K562 (cell line): ENCODE results near the gene NSF. TPM values are rescaled to one million over a fixed set of nuclear protein-coding genes. Genes with fewer than 3 reads are reported as not detected.

Source experiments
- ATAC-seq: fragments of 200-7000 bp; cut with Tn5 transposase; 3 replicates; pipeline ENCODE4 v1.9.1; 2020; ENCODE audit warnings: moderate library complexity
- BruUV-seq: library from RNA; stranded (reverse); fragments of 400-500 nt; replicated peaks from 2 replicates; lab custom pipeline; 2021; lab: Mats Ljungman, UMichigan
- CTCF ChIA-PET: fragments of 300-600 bp; formaldehyde crosslinking; extraction: SDS; loops from one replicate; lab custom pipeline; 2021; ENCODE audit warnings: low intra/inter-chr PET ratio; lab: Yijun Ruan, JAX
- POLR2A ChIA-PET: fragments of 300-600, 350-650 bp; sonication (Branson Sonifier 250); formaldehyde crosslinking; extraction: SDS; loops from one replicate; lab custom pipeline; 2021; ENCODE audit warnings: antibody characterized with exemption, inconsistent platforms; lab: Yijun Ruan, JAX
- DNase-seq, 4 experiments: peaks; one replicate each; pipeline versions ENCODE4 v3.0.0 to v3.0.0-alpha.2; 2011 to 2018; ENCODE audit warnings: low spot score in 3 of 4, mixed read lengths in 3 of 4; ENCODE audit errors: extremely low read depth in 1 of 4
- FAIRE-seq: peaks from 2 replicates; lab custom pipeline; 2011; peaks lifted over from hg19 to GRCh38; lab: Jason Lieb, UNC
- H2AFZ ChIP-seq: 2 replicates; pipeline ENCODE4 v1.6.0; 2011; ENCODE audit warnings: low read depth, low read length, control low read depth, inconsistent platforms
- H3K27ac ChIP-seq: fragments of 200-600 bp; 3 replicates; pipeline ENCODE4 v1.8.0; 2011; ENCODE audit warnings: low read depth, mild to moderate bottlenecking, control low read depth, inconsistent platforms, low read length, moderate library complexity, mixed read lengths; ENCODE audit errors: extremely low read depth
- H3K27me3 ChIP-seq, 2 experiments: fragments of 300-600 bp in 1 of 2; 2 replicates in 1 of 2; 3 replicates in 1 of 2; pipeline versions ENCODE4 v1.6.0 to v1.8.0; 2011; ENCODE audit warnings: inconsistent platforms in 2 of 2, low read length in 2 of 2, mild to moderate bottlenecking in 1 of 2, mixed read lengths in 1 of 2, moderate library complexity in 1 of 2; ENCODE audit not compliant: control insufficient read depth in 2 of 2, insufficient read depth in 2 of 2
- H3K36me3 ChIP-seq: fragments of 300-600 bp; 3 replicates; pipeline ENCODE4 v1.8.0; 2011; ENCODE audit warnings: mild to moderate bottlenecking, low read length, inconsistent platforms; ENCODE audit not compliant: control insufficient read depth, insufficient read depth
- H3K4me1 ChIP-seq, 2 experiments: fragments of 200-600 bp in 1 of 2; replicated peaks in 1 of 2; 2 replicates in 1 of 2; 3 replicates in 1 of 2; pipeline versions ENCODE4 v1.5.1 to v1.8.0; 2011; ENCODE audit warnings: inconsistent platforms in 2 of 2, low read length in 2 of 2, mild to moderate bottlenecking in 1 of 2, mixed read lengths in 1 of 2, moderate library complexity in 1 of 2; ENCODE audit not compliant: control insufficient read depth in 2 of 2, insufficient read depth in 2 of 2
- H3K4me2 ChIP-seq: 2 replicates; pipeline ENCODE4 v1.6.1; 2011; ENCODE audit warnings: low read length, control low read depth, inconsistent platforms, mixed read lengths; ENCODE audit not compliant: insufficient read depth
- H3K4me3 ChIP-seq: fragments of 200-600 bp; sonication (generic), shearing (Covaris generic); 2 replicates; pipeline ENCODE4 v1.5.1; 2016; ENCODE audit warnings: control low read depth, inconsistent platforms
- H3K79me2 ChIP-seq: fragments of 200-600 bp; 3 replicates; pipeline ENCODE4 v1.8.0; 2011; ENCODE audit warnings: low read length, inconsistent platforms; ENCODE audit not compliant: control insufficient read depth, insufficient read depth
- H3K9ac ChIP-seq, 2 experiments: 2 replicates each; pipeline versions ENCODE4 v1.6.0 to v1.6.1; 2011; ENCODE audit warnings: low read depth in 2 of 2, low read length in 2 of 2, control low read depth in 1 of 2, inconsistent platforms in 1 of 2, mild to moderate bottlenecking in 1 of 2, mixed read lengths in 1 of 2; ENCODE audit not compliant: insufficient read depth in 1 of 2
- H3K9me1 ChIP-seq: one replicate; pipeline ENCODE4 v1.6.0; 2011; ENCODE audit warnings: inconsistent platforms, mild to moderate bottlenecking, low read length, moderate library complexity; ENCODE audit not compliant: control insufficient read depth, insufficient read depth
- H3K9me3 ChIP-seq: replicated peaks from 2 replicates; pipeline ENCODE4 v1.5.1; 2011; ENCODE audit warnings: low read depth, low read length, inconsistent platforms; ENCODE audit not compliant: control insufficient read depth, insufficient read depth
- H4K20me1 ChIP-seq: replicated peaks from 2 replicates; pipeline ENCODE4 v1.6.1; 2011; ENCODE audit warnings: low read length, inconsistent platforms, mixed read lengths; ENCODE audit not compliant: control insufficient read depth, insufficient read depth
- FOSL1 ChIP-seq: fragments of 200-800 bp; sonication (Bioruptor generic); conservative IDR thresholded peaks from 2 replicates; pipeline ENCODE4 v1.6.1; 2016; ENCODE audit warnings: missing genetic modification characterization, missing compliant biosample characterization
- HMG20B ChIP-seq: fragments of 250-450 bp; sonication (Bioruptor Pico); IDR thresholded peaks from 2 replicates; pipeline ENCODE4 v1.5.0; 2021; ENCODE audit warnings: mild to moderate bottlenecking
- ILK ChIP-seq: fragments of 450-650 bp; IDR thresholded peaks from 2 replicates; pipeline ENCODE4 v1.6.1; 2016; ENCODE audit warnings: missing genetic modification characterization, low read depth, mild to moderate bottlenecking, missing compliant biosample characterization, moderate library complexity, borderline replicate concordance
- PCBP2 ChIP-seq: fragments of 200-400 bp; formaldehyde crosslinking; IDR thresholded peaks from 2 replicates; pipeline ENCODE4 v1.6.1; 2018; ENCODE audit warnings: low read length, low read depth, mild to moderate bottlenecking, moderate library complexity; ENCODE audit not compliant: poor library complexity, severe bottlenecking
- PHF8 ChIP-seq: fragments of 200-600 bp; sonication (generic); IDR thresholded peaks from 2 replicates; pipeline ENCODE4 v1.6.1; 2012; ENCODE audit warnings: mixed run types, mild to moderate bottlenecking, inconsistent platforms, low read length, moderate library complexity, borderline replicate concordance
- SIX5 ChIP-seq, 2 experiments: IDR thresholded peaks; 2 replicates each; pipeline ENCODE4 v1.6.1; 2011; ENCODE audit warnings: low read length in 2 of 2, borderline replicate concordance in 1 of 2, low read depth in 1 of 2, mild to moderate bottlenecking in 1 of 2, moderate library complexity in 1 of 2; ENCODE audit not compliant: insufficient read depth in 1 of 2
- TAF15 ChIP-seq: fragments of 200-400 bp; formaldehyde crosslinking; IDR thresholded peaks from 2 replicates; pipeline ENCODE4 v1.6.1; 2017; ENCODE audit warnings: mild to moderate bottlenecking, low read depth, low read length, moderate library complexity
- TEAD1 ChIP-seq, 2 experiments: fragments of 450-650 bp in 1 of 2; sonication (generic) in 1 of 2; formaldehyde crosslinking; IDR thresholded peaks; 2 replicates each; pipeline versions ENCODE4 v1.4.0 to v1.8.0; 2020 to 2022; ENCODE audit warnings: mild to moderate bottlenecking in 2 of 2, missing genetic modification reagents in 1 of 2
- ZFX ChIP-seq: sonication (generic); formaldehyde crosslinking; IDR thresholded peaks from 2 replicates; pipeline ENCODE4 v1.8.0; 2022; ENCODE audit warnings: mild to moderate bottlenecking, missing genetic modification reagents, moderate library complexity
- ZKSCAN1 ChIP-seq: fragments of 150-350 bp; IDR thresholded peaks from 2 replicates; pipeline ENCODE4 v1.6.1; 2016; ENCODE audit warnings: low read depth, low read length
- ZNF431 ChIP-seq: sonication (generic); formaldehyde crosslinking; IDR thresholded peaks from 2 replicates; pipeline ENCODE4 v1.8.0; 2022; ENCODE audit warnings: mild to moderate bottlenecking, missing genetic modification reagents
- ZNF609 ChIP-seq: sonication (generic); formaldehyde crosslinking; IDR thresholded peaks from 2 replicates; pipeline ENCODE4 v1.8.1; 2023; ENCODE audit warnings: missing genetic modification reagents, mild to moderate bottlenecking, borderline replicate concordance
- WGBS: fragments of 100-300 bp; shearing (Covaris generic); methylation state at CpG from one replicate; pipeline ENCODE4 v1.1.6; 2016; ENCODE audit warnings: low coverage, mixed read lengths; ENCODE audit not compliant: insufficient coverage; ENCODE audit errors: missing lambda C conversion rate; 5-methylcytosine and 5-hydroxymethylcytosine counted together
- in situ Hi-C: fragments of 300-500 bp; cut with MboI; formaldehyde crosslinking; loops from 4 replicates; pipeline ENCODE4 v1.15.0; 2018; ENCODE audit warnings: inconsistent platforms, mixed read lengths
- intact Hi-C: fragments of 100-400 bp; cut with micrococcal nuclease; formaldehyde crosslinking; loops from 2 replicates; pipeline ENCODE4 v1.14.2; 2022
- polyA plus RNA-seq, 8 experiments: library from polyadenylated mRNA; depleted of rRNA in 4 of 8; stranded (reverse) in 5 of 8; unstranded in 3 of 8; fragments of >200 nt; fragmentation: Nextera tagmentation in 2 of 8; fragmentation: Illumina TruSeq in 1 of 8; extraction: Ambion mirVana in 2 of 8; extraction: Trizol in 1 of 8; gene quantifications; 2 replicates each; pipeline versions ENCODE4 v1.2.1 to v1.2.3, GENCODE V29; 2011 to 2014; ENCODE audit warnings: inconsistent platforms in 1 of 8, missing spikeins in 1 of 8
- total RNA-seq, 7 experiments: library from RNA; depleted of rRNA in 6 of 7; stranded (reverse); fragments of >200 nt in 6 of 7; fragmentation: Illumina TruSeq in 2 of 7; extraction: Trizol in 2 of 7; gene quantifications; 2 replicates each; pipeline versions ENCODE4 v1.2.1 to v1.2.3, GENCODE V29; 2011 to 2021; ENCODE audit warnings: low replicate concordance in 1 of 7
- TF ChIP-seq, protein P1 (sequence below): sonication (generic); formaldehyde crosslinking; IDR thresholded peaks from 2 replicates; pipeline ENCODE4 v1.8.0; 2022; ENCODE audit warnings: mild to moderate bottlenecking, missing genetic modification reagents
- TF ChIP-seq, protein P2 (sequence below), 3 experiments: IDR thresholded peaks in 2 of 3; conservative IDR thresholded peaks in 1 of 3; 2 replicates each; pipeline ENCODE4 v1.5.1; 2011 to 2012; ENCODE audit warnings: low read length in 3 of 3, mild to moderate bottlenecking in 3 of 3, control low read depth in 2 of 3, improper control_type of control experiment in 1 of 3, inconsistent platforms in 1 of 3, low read depth in 1 of 3, mixed read lengths in 1 of 3, moderate library complexity in 1 of 3; ENCODE audit not compliant: insufficient read depth in 2 of 3

NSF gene
- total and polyA plus RNA-seq, 9 of the 15 experiments (the other 6 are each of a cell fraction or from before 2014, with no cell fraction given), result 16.7 to 39.8 (median 36.7) TPM

- no peak for FAIRE-seq
- intact Hi-C loops, result no loop called here
- no TSS peak for BruUV-seq
Observed at GRCh38 chr17:46717999-46718398, 127.5 kb downstream of the NSF start.

More at GRCh38 chr17:46717999-46718398, 127.5 kb downstream of the NSF start:
- Histone ChIP-seq H3K27me3 (no peaks in the 10 kb centered on the region), H3K27ac (no peak overlapping the region), H3K36me3 (peaks cover 32% of the 10 kb centered on the region; the same call in 1 of the 3 replicates), H3K79me2 (no peaks in the 10 kb centered on the region), H3K4me1 (no peaks in the 10 kb centered on the region; a peak in 1 of 5 replicates), H3K4me3 (no peak overlapping the region), H3K9me3 (no peaks in the 10 kb centered on the region), H2AFZ (no peak overlapping the region), H3K4me2 (no peak overlapping the region), H3K9ac (peak overlapping the region in 1 of 2 experiments; percentile 32; a peak in 1 of 4 replicates), H3K9me1 (no peaks in the 10 kb centered on the region), H4K20me1 (no peaks in the 10 kb centered on the region)
- ChIA-PET POLR2A (no interaction called here), CTCF (no interaction called here)
- TF ChIP-seq PHF8, result no peak
- no peak for TF ChIP-seq TEAD1 (CRISPR knock-in tag; IDR thresholded peaks at IDR 0.05)
- no peak for TF ChIP-seq ZNF609 (CRISPR knock-in tag)
- no peak for TF ChIP-seq PCBP2
- no peak for TF ChIP-seq HMG20B (CRISPR knock-in tag)
- no peak for TF ChIP-seq ZFX (CRISPR knock-in tag)
- TF ChIP-seq SIX5 (IDR thresholded peaks at IDR 0.05; ENCODE audit: borderline replicate concordance in 1 of 2, insufficient read depth in 1 of 2, low read depth in 1 of 2, low read length in 2 of 2), result no peak
- no peak for TF ChIP-seq TAF15
- no peak for TF ChIP-seq ILK (tag)
- TF ChIP-seq ZNF431 (CRISPR knock-in tag), result no peak
- TF ChIP-seq, protein P1, sequence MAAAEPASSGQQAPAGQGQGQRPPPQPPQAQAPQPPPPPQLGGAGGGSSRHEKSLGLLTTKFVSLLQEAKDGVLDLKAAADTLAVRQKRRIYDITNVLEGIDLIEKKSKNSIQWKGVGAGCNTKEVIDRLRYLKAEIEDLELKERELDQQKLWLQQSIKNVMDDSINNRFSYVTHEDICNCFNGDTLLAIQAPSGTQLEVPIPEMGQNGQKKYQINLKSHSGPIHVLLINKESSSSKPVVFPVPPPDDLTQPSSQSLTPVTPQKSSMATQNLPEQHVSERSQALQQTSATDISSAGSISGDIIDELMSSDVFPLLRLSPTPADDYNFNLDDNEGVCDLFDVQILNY (CRISPR knock-in tag), result no peak
- TF ChIP-seq, protein P2, sequence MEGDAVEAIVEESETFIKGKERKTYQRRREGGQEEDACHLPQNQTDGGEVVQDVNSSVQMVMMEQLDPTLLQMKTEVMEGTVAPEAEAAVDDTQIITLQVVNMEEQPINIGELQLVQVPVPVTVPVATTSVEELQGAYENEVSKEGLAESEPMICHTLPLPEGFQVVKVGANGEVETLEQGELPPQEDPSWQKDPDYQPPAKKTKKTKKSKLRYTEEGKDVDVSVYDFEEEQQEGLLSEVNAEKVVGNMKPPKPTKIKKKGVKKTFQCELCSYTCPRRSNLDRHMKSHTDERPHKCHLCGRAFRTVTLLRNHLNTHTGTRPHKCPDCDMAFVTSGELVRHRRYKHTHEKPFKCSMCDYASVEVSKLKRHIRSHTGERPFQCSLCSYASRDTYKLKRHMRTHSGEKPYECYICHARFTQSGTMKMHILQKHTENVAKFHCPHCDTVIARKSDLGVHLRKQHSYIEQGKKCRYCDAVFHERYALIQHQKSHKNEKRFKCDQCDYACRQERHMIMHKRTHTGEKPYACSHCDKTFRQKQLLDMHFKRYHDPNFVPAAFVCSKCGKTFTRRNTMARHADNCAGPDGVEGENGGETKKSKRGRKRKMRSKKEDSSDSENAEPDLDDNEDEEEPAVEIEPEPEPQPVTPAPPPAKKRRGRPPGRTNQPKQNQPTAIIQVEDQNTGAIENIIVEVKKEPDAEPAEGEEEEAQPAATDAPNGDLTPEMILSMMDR (IDR thresholded peaks at IDR 0.05 in 2 of 3, conservative IDR thresholded peaks at IDR 0.05 in 1 of 3; ENCODE audit: insufficient read depth in 2 of 3, low read depth in 1 of 3, low read length in 3 of 3), result no peak
- TF ChIP-seq ZKSCAN1, result no peak
- TF ChIP-seq FOSL1 (tag), result no peak
- WGBS, result 98% methylated on average over 4 of the region's 4 CpGs
- ATAC-seq (no peak), DNase-seq (no peak)
- in situ Hi-C loops, result loop anchor here (10.0 kb wide), 1 partner anchor 233 kb away; no protein-coding TSS in a partner anchor
